MM.1S (cell line): ENCODE results near the gene SLC24A4.
"Not testable (repeated sequence)": the region's sequence is repeated elsewhere in the genome, so short reads cannot be mapped to it uniquely, and the experiment has no call there.

Source experiments
- EZH2 ChIP-seq: fragments of 300-600 bp; sonication (generic); optimal IDR thresholded peaks from 2 replicates; pipeline ENCODE3; 2017; ENCODE audit warnings: low read depth, mild to moderate bottlenecking, antibody characterized with exemption, low read length, mixed read lengths
- TF ChIP-seq, protein P1 (sequence below): fragments of 300-600 bp; sonication (generic); IDR thresholded peaks from 2 replicates; pipeline ENCODE4 v1.5.1; 2016; ENCODE audit warnings: antibody characterized with exemption, low read length, mixed read lengths

DNA sequence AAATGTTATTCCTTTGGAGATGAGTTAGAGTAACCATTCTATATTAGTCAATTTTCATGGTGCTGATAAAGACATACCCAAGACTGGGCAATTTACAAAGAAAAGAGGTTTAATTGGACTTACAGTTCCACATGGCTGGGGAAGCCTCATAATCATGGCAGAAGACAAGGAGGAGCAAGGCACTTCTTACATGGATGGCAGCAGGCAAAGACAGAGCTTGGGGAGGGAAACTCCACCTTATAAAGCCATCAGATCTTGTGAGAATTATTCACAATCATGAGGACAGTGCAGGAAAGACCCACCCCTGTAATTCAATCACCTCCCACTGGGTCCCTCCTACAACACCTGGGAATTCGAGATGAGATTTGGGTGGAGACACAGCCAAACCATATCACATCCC lies 79.5 kb downstream of the SLC24A4 start:
- TF ChIP-seq, protein P1, sequence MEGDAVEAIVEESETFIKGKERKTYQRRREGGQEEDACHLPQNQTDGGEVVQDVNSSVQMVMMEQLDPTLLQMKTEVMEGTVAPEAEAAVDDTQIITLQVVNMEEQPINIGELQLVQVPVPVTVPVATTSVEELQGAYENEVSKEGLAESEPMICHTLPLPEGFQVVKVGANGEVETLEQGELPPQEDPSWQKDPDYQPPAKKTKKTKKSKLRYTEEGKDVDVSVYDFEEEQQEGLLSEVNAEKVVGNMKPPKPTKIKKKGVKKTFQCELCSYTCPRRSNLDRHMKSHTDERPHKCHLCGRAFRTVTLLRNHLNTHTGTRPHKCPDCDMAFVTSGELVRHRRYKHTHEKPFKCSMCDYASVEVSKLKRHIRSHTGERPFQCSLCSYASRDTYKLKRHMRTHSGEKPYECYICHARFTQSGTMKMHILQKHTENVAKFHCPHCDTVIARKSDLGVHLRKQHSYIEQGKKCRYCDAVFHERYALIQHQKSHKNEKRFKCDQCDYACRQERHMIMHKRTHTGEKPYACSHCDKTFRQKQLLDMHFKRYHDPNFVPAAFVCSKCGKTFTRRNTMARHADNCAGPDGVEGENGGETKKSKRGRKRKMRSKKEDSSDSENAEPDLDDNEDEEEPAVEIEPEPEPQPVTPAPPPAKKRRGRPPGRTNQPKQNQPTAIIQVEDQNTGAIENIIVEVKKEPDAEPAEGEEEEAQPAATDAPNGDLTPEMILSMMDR: not testable (repeated sequence)
- TF ChIP-seq EZH2: not testable (repeated sequence)
